HG03139 (cell line): ENCODE data around the gene INSC.

Source experiments
- ATAC-seq: cut with Tn5 transposase; IDR thresholded peaks from one replicate; pipeline ENCODE4 v1.9.1; 2021; ENCODE audit not compliant: unreplicated experiment

Gene INSC

DNA sequence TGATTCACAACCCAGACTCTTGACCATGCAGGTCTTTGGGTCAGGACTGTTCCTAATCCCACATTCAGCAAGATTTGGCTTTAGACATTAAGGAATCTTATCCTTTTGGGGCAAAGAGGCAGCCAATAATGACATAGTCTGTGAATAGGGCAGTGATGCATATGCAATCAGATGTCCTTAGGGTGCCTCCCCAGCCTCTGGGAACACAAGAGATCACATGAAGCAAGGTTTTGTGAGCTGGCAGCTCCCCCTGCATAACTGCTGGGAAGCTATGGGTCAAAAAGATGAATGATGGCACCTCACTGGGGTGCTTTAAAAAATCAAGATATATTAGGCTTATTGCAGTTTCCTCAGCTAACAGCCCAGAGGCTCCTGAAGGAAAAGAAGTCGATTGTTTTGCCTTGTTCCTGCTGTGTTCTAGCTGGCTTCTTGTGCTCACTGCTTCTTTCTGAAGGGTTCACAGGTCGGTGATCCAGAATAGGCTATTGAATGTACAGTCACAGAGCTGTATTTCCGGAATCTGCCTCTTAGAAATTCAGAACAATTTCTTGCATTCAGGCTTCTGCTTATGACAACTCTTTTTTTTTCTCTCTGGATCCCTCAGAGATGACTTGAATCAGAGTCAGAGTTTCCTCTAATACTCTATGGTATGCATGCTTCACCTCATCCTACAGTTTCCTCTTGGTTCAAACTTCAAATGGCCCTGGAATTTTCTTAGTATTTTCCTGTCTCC, 31.7 kb downstream of the INSC start:
- no peak for ATAC-seq

- no peak for ATAC-seq
Observed at GRCh38 chr11:15148169-15148568, 33.4 kb downstream of the INSC start.

DNA sequence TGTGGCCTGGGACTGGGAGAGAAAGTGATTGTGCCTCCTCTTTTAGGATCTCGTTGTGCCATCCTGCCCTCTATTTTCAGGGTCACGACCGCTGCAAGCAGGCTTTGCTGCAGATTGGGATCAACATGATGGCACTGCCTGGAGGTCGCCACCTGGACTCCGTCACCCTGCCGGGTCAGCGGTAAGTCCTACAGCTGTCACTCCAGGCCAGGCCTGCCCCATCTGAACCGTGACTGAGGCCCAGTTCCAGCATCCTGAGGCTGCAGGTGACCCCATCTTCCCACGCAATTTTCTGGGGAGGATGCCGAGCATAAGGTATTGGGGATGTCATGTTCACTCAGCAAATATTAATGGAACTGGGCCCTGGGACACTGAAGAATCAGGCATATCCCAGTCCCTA, 34.3 kb downstream of the INSC start:
- ATAC-seq: no peak

DNA sequence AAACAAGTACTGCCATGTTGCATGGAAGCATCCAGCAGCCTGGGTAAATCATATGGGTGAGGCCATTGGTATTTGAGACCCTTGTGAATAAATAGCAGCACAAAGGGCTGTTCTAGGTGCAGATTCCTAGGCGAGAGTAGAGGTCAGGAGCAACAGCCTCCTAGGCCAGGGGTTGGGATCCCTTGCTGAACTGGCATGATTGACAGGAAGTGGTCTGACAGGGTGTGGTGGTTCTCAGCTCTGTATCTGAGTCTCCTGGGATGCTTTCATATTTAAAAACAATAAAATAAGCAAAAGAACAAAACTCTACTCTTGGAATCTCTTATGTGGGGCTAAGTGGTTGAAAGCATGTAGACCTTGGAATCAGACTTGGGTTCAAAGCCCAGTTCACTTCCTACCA, 35.8 kb downstream of the INSC start:
- no peak for ATAC-seq

DNA sequence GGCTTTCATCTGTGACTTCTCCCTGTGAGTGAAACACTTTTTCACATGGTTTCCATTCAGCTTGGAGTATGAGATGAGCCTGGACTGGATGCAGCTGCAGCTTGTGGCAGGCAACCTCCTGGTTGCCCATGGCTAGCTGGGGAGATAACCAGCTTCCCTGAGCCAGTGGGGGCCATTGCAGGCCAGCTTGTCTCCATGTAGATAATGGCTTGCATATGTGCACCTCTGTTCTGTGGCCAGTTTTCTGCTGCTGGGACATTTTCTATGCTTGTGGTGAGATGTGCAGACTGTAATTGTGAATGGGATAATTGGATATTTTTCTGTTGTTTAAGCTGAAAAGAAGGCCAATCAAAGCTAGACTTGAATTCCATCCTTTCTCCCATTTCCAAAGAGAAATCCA, 38.5 kb downstream of the INSC start:
- ATAC-seq: no peak

DNA sequence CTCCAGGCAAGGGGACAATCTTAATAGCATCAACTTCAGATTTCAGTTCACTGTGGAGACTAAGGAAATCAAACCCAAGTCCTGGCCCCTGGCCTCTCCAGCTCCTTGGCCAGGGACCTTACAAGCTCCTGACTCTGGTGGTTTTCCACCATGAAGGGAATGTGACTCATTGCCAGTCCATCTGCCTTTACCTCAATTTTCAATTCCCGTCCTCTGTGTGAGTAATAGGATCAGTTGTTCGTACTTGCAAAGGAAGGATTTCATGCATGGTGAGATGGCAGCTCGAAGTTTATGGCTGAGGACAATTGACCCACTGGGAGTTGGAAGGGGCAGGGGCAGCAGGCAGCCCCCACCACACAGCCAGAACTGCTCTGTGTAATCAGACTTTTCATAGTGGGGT, 42.5 kb downstream of the INSC start:
- ATAC-seq: no peak

DNA sequence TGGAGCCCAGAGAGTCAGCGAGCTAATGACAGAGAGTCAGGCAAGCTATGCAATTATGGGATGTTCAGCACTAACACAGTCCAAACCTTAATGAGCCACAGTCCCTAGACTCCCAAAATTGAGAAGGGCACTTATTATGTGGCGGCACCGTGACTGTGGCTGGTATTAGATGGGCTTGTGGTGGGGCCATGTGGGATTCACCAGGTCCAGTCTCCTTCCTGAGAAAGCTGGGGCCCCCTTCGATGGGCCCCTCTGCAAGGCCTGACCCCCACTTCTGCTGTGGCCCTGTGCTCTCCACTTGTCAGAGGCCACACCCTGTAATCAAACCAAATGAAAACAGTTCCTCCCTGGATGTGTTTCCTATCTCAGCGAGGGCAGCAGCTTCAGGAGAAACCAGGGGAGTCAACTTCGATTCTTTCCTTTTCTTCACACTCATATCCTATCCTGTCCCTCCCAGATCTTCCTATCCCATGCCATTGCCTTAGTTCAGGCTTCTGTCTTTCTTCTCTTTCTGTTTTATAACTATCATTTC, 42.9 kb downstream of the INSC start:
- ATAC-seq: no peak

GRCh38 chr11:15158351-15159015, 43.8 kb downstream of the INSC start:
- ATAC-seq: no peak

DNA sequence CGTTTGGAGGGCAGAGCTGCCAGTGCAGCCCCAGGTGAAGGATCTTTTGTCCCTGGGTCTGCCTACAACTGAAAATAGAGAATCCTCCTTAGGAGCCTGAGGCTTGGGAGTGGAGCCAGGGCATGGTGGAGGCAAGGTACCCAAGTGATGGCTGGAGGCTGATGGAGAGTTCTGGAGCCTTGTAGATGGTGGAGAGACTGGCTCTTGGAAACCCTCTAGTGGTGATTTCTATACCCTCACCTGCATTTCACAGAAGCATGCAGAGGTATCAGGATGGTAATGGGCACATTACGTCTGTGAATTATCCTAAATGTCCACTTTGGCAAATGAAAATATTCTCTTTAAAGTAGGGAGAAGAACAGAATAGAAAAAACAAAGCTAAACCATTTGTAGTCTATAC, 44.4 kb downstream of the INSC start:
- ATAC-seq: peak; percentile 87

DNA sequence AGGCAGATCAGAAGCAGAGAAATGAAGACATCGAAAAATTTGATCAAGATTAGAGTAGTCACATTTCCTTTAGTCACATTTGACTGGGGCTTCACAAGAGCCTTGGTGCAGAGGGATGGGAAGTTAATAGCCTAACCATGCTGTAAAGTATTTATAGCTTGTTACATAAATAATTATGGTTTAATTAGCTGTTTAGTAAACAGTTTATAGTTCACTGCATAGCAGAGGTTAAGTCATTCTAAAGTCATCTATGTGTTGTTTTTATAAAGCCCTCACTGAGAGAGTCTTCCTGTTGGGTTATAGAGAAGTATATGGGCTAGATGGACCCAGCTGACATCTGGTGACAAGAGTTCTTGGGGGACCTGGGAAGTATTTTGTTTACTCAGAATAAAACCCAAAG, 47.1 kb downstream of the INSC start:
- no peak for ATAC-seq

DNA sequence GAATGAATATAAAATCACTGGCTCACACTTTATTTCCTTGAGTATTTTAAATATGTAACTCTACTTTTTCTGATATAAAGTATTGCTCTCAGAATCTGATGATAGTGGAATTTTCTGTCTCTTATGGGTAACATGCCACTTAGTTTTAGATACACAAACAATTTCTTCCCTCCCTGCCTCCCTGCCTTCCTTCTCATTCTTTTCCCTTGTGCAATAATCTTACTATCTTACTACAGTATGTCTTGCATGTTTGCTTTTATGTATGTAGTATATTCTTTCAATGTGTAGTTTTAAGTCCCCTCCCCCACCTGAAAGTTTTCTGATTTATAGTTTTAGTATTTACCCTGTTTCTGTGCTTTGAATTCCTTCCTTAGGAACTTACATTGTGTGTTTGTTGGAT, 48.4 kb downstream of the INSC start:
- no peak for ATAC-seq

DNA sequence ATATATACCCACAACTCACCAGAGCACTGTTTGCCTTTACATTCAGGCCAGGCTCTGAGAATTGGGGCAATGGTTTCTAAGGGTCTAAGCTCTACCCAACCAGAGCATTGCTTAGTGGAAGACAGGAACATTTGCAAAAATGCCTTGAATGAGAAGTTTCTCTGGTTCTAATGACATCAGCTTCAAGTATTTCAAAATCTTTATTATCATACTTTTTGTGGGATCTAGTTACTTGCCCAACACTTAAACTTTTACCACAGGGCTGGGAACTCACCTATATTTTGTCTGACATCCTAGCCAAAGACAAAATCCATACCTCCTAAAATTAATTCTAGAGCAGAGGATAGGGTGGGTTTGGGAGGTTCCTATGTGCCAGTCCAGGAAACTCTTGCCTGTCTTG, 51.5 kb downstream of the INSC start:
- ATAC-seq: no peak

DNA sequence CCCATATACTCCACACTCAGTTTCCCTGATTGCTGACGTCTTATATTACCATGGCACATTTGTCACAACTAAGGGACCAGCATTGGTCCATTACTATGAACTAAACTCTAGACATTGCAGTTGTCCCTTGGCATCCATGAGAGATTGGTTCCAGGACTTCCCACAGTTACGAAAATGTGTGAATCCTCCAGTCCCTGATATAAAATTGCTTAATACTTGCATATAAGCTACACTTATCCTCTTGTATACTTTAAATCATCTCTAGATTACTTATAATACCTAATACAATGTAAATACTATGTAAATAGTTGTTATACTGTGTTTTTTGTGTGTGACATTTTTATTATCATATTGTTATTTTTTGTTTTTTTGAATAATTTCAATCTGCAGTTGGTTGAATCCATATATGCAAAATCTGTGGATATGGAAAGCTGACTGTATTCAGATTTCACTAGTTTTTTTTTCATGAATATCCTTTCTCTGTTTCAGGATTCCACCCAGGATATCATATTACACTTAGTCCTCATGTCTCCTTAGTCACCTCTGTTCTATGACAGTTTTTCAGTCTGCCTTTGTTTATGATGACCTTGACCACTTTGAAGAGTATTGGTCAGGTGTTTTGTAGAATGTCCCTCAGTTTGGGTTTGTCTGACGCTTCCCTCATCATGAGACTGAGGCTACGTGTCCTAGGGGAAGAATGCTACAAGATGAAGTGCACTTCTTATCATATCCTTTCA, 55.3 kb downstream of the INSC start:
- ATAC-seq: no peak

- ATAC-seq: no peak
Observed at GRCh38 chr11:15170698-15171097, 56.0 kb downstream of the INSC start.

- ATAC-seq: no peak
Observed at GRCh38 chr11:15171956-15172355, 57.2 kb downstream of the INSC start.

DNA sequence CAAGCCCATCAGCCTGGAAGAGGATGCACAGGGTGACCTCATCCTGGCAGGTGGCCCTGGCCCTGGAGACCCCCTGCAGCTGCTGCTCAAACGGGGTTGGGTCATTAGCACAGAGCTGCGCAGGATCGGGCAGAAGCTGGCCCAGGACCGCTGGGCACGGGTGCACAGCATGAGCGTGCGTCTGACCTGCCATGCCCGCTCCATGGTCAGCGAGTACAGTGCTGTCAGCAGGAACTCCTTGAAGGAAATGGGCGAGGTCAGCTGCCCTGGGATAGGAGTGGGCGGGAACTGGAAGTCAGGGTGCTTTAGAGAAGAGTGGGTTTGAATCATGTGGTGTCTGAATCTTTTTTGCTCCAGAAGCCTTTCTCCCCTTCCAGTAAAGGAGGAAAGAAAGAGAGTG, 61.1 kb downstream of the INSC start:
- ATAC-seq: no peak

DNA sequence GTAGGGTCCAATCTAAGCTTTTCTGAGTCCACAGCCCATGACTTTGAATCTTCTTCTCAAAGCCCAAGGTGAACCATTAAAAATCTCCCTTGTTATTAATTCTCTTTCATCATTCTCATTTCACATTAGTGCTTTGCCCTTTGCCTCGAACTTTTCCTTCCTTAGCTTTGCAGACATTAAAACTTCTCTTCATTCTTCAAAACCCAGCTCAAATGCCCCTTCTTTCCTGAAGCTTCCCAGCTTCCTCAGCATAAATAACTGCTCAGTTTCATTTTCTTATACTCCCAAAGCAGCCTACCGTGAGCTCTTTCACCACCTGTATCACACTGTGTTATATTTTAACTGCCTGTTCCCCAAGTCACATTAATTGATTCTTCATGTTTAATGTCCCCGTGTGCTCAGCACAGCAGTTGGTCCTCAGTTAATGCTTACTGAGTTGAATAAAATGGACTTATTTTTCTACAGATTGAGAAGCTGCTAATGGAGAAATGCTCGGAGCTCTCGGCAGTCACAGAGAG, 62.0 kb downstream of the INSC start:
- ATAC-seq: no peak

GRCh38 chr11:15177491-15177890, 62.8 kb downstream of the INSC start:
- ATAC-seq: no peak

- ATAC-seq: no peak
Observed at GRCh38 chr11:15178214-15178613, 63.5 kb downstream of the INSC start.

DNA sequence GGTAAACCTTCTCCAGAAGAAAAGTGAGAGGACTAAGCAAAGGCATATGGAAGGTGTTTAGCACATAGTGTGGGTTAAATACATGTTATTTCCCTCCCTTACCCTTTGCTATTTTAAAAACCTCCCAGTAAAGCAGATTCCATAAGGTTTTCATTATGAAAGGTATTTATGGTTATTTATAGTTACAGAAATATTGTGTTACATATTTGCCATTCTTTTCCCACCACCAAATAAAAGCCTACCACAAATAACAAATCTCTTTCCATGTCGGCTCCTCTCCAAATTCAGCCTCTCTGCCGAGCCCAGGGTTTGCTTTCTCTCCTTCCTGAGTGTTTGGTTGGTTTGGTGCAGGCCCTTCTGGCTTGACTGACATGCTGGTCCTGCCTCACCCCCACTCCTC, 64.4 kb downstream of the INSC start:
- ATAC-seq: no peak

- ATAC-seq: no peak
Observed at GRCh38 chr11:15180212-15180792, 65.6 kb downstream of the INSC start.
